HepG2 (cell line): ENCODE data around the gene CCDC8. TPM values are rescaled to one million over a fixed set of nuclear protein-coding genes. Genes with fewer than 3 reads are reported as not detected.

ENCODE experiments used
- ATAC-seq: fragments of 200-7000 bp; cut with Tn5 transposase; 3 replicates; pipeline ENCODE4 v1.9.1; 2020; ENCODE audit warnings: mild to moderate bottlenecking, moderate library complexity
- BruUV-seq: library from RNA; stranded (reverse); fragments of 400-500 nt; replicated peaks from 2 replicates; lab custom pipeline; 2021; lab: Mats Ljungman, UMichigan
- CTCF ChIA-PET: fragments of 300-600 bp; formaldehyde crosslinking; extraction: SDS; loops from one replicate; lab custom pipeline; 2021; ENCODE audit warnings: low total read pairs, inconsistent platforms, low intra/inter-chr PET ratio; lab: Yijun Ruan, JAX
- POLR2A ChIA-PET: fragments of 350-600 bp; sonication (Branson Sonifier 250); formaldehyde crosslinking; loops from one replicate; lab custom pipeline; 2020; ENCODE audit warnings: antibody characterized with exemption, inconsistent platforms; lab: Yijun Ruan, JAX
- DNase-seq: peaks from one replicate; pipeline ENCODE4 v3.0.0-alpha.2; 2015; ENCODE audit warnings: low spot score
- FAIRE-seq: peaks from 3 replicates; lab custom pipeline; 2011; peaks lifted over from hg19 to GRCh38; lab: Jason Lieb, UNC
- H2AFZ ChIP-seq: one replicate; pipeline ENCODE4 v1.6.1; 2011; ENCODE audit warnings: low read length, inconsistent platforms
- H3K27ac ChIP-seq: fragments of 300-600 bp; 3 replicates; pipeline ENCODE4 v1.8.0; 2011; ENCODE audit warnings: mixed run types, mild to moderate bottlenecking, mixed read lengths, low read length, inconsistent platforms; ENCODE audit not compliant: insufficient read depth; ENCODE audit errors: extremely low read length
- H3K27me3 ChIP-seq, 2 experiments: fragments of 200-600 bp in 1 of 2; 2 replicates in 1 of 2; 3 replicates in 1 of 2; pipeline versions ENCODE4 v1.6.0 to v1.8.0; 2011; ENCODE audit warnings: low read length in 2 of 2, mild to moderate bottlenecking in 2 of 2, moderate library complexity in 2 of 2, inconsistent platforms in 1 of 2; ENCODE audit not compliant: insufficient read depth in 2 of 2, control insufficient read depth in 1 of 2
- H3K36me3 ChIP-seq, 2 experiments: fragments of 200-600 bp in 1 of 2; replicated peaks in 1 of 2; 2 replicates in 1 of 2; 3 replicates in 1 of 2; pipeline versions ENCODE4 v1.5.1 to v1.8.0; 2011; ENCODE audit warnings: low read length in 2 of 2, inconsistent platforms in 1 of 2; ENCODE audit not compliant: insufficient read depth in 2 of 2, control insufficient read depth in 1 of 2
- H3K4me1 ChIP-seq: 2 replicates; pipeline ENCODE4 v1.5.1; 2012; ENCODE audit warnings: low read length, inconsistent platforms; ENCODE audit not compliant: insufficient read depth
- H3K4me2 ChIP-seq: 2 replicates; pipeline ENCODE4 v1.6.0; 2011; ENCODE audit warnings: low read depth, low read length, inconsistent platforms
- H3K4me3 ChIP-seq, 3 experiments: fragments of 200-600 bp in 1 of 3; sonication (generic), shearing (Covaris generic) in 1 of 3; replicated peaks in 1 of 3; 2 replicates each; pipeline ENCODE4 v1.5.1; 2011 to 2016; ENCODE audit warnings: low read length in 3 of 3, inconsistent platforms in 2 of 3, low read depth in 2 of 3, mild to moderate bottlenecking in 2 of 3, control low read depth in 1 of 3, mixed read lengths in 1 of 3; ENCODE audit not compliant: insufficient read depth in 1 of 3
- H3K79me2 ChIP-seq: one replicate; pipeline ENCODE4 v1.6.1; 2011; ENCODE audit warnings: low read length, inconsistent platforms; ENCODE audit not compliant: insufficient read depth
- H3K9ac ChIP-seq: 2 replicates; pipeline ENCODE4 v1.6.0; 2011; ENCODE audit warnings: mild to moderate bottlenecking, low read depth, low read length, inconsistent platforms; ENCODE audit not compliant: insufficient read depth
- H3K9me3 ChIP-seq: 2 replicates; pipeline ENCODE4 v1.5.1; 2012; ENCODE audit warnings: mild to moderate bottlenecking, low read length
- H4K20me1 ChIP-seq: 2 replicates; pipeline ENCODE4 v1.6.0; 2011; ENCODE audit warnings: inconsistent platforms, mild to moderate bottlenecking, low read length, moderate library complexity; ENCODE audit not compliant: insufficient read depth
- FOXP4 ChIP-seq: sonication (generic); formaldehyde crosslinking; IDR thresholded peaks from 2 replicates; pipeline ENCODE4 v1.4.0; 2020; ENCODE audit warnings: missing genetic modification reagents
- POGZ ChIP-seq: sonication (generic); formaldehyde crosslinking; IDR thresholded peaks from 2 replicates; pipeline ENCODE4 v1.4.0; 2020; ENCODE audit warnings: mild to moderate bottlenecking, missing genetic modification reagents
- PRDM15 ChIP-seq: sonication (generic); formaldehyde crosslinking; IDR thresholded peaks from 2 replicates; pipeline ENCODE4 v1.4.0; 2020; ENCODE audit warnings: missing genetic modification reagents
- REPIN1 ChIP-seq: sonication (generic); formaldehyde crosslinking; IDR thresholded peaks from 2 replicates; pipeline ENCODE4 v1.8.0; 2022; ENCODE audit warnings: missing genetic modification reagents, low read depth, mild to moderate bottlenecking, borderline replicate concordance
- RNF219 ChIP-seq: sonication (generic); formaldehyde crosslinking; IDR thresholded peaks from 2 replicates; pipeline ENCODE4 v1.5.0; 2020; ENCODE audit warnings: mild to moderate bottlenecking, missing genetic modification reagents
- SMAD9 ChIP-seq: sonication (generic); formaldehyde crosslinking; IDR thresholded peaks from 2 replicates; pipeline ENCODE4 v1.5.1; 2020; ENCODE audit warnings: mild to moderate bottlenecking, missing genetic modification reagents
- ZBED4 ChIP-seq: sonication (generic); formaldehyde crosslinking; IDR thresholded peaks from 2 replicates; pipeline ENCODE4 v1.4.0; 2020; ENCODE audit warnings: missing genetic modification reagents, borderline replicate concordance
- ZBTB1 ChIP-seq: sonication (generic); formaldehyde crosslinking; IDR thresholded peaks from 2 replicates; pipeline ENCODE4 v1.4.0; 2020; ENCODE audit warnings: missing genetic modification reagents, borderline replicate concordance
- ZNF292 ChIP-seq: sonication (generic); formaldehyde crosslinking; IDR thresholded peaks from 2 replicates; pipeline ENCODE4 v1.8.1; 2022; ENCODE audit warnings: mild to moderate bottlenecking, low read depth, missing genetic modification reagents, borderline replicate concordance
- WGBS: methylation state at CpG from one replicate; pipeline ENCODE4 v1.1.6; 2017; ENCODE audit warnings: low lambda C conversion rate; 5-methylcytosine and 5-hydroxymethylcytosine counted together
- in situ Hi-C: cut with HindIII; loops from 2 replicates; pipeline ENCODE4 v1.10.0; 2017; ENCODE audit warnings: low pct_unique_long_range_greater_than_20kb; ENCODE audit not compliant: extremely low pct_ligation_motif_present
- intact Hi-C: fragments of 100-400 bp; cut with micrococcal nuclease; formaldehyde crosslinking; loops from one replicate; pipeline ENCODE4 v1.10.0; 2022; ENCODE audit not compliant: unreplicated experiment
- polyA plus RNA-seq, 8 experiments: library from polyadenylated mRNA; depleted of rRNA in 3 of 8; stranded (reverse) in 7 of 8; unstranded in 1 of 8; fragments of >200 nt; fragmentation: Illumina TruSeq in 4 of 8; extraction: Trizol in 4 of 8; gene quantifications; 2 replicates each; pipeline versions ENCODE4 v1.2.1 to v1.2.3, GENCODE V29; 2011 to 2016; ENCODE audit warnings: low read depth in 4 of 8, missing spikeins in 1 of 8, mixed read lengths in 1 of 8; ENCODE audit not compliant: insufficient read depth in 1 of 8
- total RNA-seq, 5 experiments: library from RNA; depleted of rRNA; stranded (reverse); fragments of >200 nt; fragmentation: Illumina TruSeq; extraction: Trizol; gene quantifications; 2 replicates each; pipeline ENCODE4 v1.2.3, GENCODE V29; 2016; ENCODE audit warnings: low read depth in 1 of 5

The CCDC8 gene
- total and polyA plus RNA-seq, 2 of the 13 experiments (the other 11 are each of a cell fraction or from before 2014, with no cell fraction given): 0.04 TPM; not detected in 1

- no peak for TF ChIP-seq PRDM15 (CRISPR knock-in tag)
- no peak for TF ChIP-seq REPIN1
- TF ChIP-seq FOXP4: no peak
These were observed 46.6 kb downstream of the CCDC8 start (continued) for GRCh38 chr19:46366620-46367292.

GRCh38 chr19:46365561-46365960 lies 47.8 kb downstream of the CCDC8 start:
- H3K27ac ChIP-seq: no peak overlapping the region
- in situ Hi-C loops (no loop called here), intact Hi-C loops (no loop called here)
- no peak overlapping the region for H3K9ac ChIP-seq
- no peaks in the 10 kb centered on the region for H3K27me3 ChIP-seq
- no peak overlapping the region for H3K4me3 ChIP-seq
- 92% methylated on average over 4 of the region's 4 CpGs for WGBS
- H2AFZ ChIP-seq: no peak overlapping the region
- H3K4me1 ChIP-seq: peaks cover 13% of the 10 kb centered on the region
- H3K9me3 ChIP-seq: no peaks in the 10 kb centered on the region
- no TSS peak for BruUV-seq
- no peaks in the 10 kb centered on the region for H3K79me2 ChIP-seq
- H3K4me2 ChIP-seq: no peak overlapping the region
- ATAC-seq (no peak), DNase-seq (no peak), FAIRE-seq (no peak)
- no peaks in the 10 kb centered on the region for H4K20me1 ChIP-seq
- CTCF ChIA-PET: no interaction called here
- POLR2A ChIA-PET: no interaction called here
- peaks cover 5 to 38% of the 10 kb centered on the region in 2 experiments; a peak in 4 of 5 replicates for H3K36me3 ChIP-seq
- TF ChIP-seq SMAD9 (CRISPR knock-in tag) (no peak), POGZ (no peak), ZBTB1 (CRISPR knock-in tag) (no peak), ZNF292 (CRISPR knock-in tag) (no peak), ZBED4 (CRISPR knock-in tag) (no peak), RNF219 (CRISPR knock-in tag) (no peak)
